SH-SY5Y (cell line): ENCODE data around the gene CFAP77.

ENCODE experiments used
- GATA2 ChIP-seq: IDR thresholded peaks from 2 replicates; pipeline ENCODE4 v1.6.1; 2011; ENCODE audit warnings: mild to moderate bottlenecking, low read depth, low read length
- GATA3 ChIP-seq: IDR thresholded peaks from 2 replicates; pipeline ENCODE4 v1.6.1; 2011; ENCODE audit warnings: low read depth, mild to moderate bottlenecking, low read length, moderate library complexity

- TF ChIP-seq GATA2 (no peak), GATA3 (no peak)
Measured at GRCh38 chr9:132422574-132422973, 12.6 kb downstream of the CFAP77 start.
